GM19395 (cell line): Measurements from ENCODE around the gene CRYGS.

Experiments
- ATAC-seq: cut with Tn5 transposase; IDR thresholded peaks from one replicate; pipeline ENCODE4 v1.9.1; 2021; ENCODE audit warnings: mild to moderate bottlenecking, moderate library complexity; ENCODE audit not compliant: unreplicated experiment

CRYGS gene

DNA sequence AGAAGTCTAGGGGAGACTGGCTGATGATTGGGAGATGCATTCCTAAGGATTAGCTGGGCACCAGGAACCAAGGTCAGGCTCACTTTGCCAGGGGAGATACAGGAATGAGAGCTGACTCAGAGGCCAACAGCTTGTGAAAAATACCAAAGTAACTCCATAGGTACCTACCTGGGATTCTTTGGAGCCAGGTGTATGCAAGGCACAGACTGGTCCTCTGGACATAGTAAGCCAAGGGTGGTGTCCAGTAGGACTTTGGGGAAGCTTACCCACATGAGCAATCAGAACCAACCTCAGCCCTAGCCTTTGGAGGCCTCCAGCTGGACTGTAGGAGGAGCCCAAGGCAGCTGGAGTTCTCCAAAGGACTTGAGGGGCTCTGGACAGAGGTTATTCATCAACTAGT lies 47.5 kb downstream of the CRYGS start:
- no peak for ATAC-seq

DNA sequence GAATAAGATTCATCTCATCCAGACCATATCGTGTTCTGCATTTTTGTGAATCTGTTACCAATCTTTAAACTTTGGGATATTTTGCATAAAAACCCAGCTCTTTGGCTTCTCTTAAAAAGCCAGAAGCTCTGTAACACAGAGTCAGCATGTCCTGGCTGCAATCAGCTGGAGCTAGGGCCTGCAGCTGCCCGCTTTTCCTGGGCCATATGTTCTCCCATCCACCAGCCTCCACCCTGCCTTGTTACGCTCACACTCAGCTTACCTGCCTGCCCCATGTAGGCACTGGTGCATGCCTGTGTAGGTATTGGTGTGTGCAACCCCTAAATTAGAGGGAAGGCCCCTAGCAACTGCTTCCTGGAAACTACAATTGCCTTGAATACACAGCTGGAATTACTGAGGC lies 48.2 kb downstream of the CRYGS start:
- no peak for ATAC-seq

DNA sequence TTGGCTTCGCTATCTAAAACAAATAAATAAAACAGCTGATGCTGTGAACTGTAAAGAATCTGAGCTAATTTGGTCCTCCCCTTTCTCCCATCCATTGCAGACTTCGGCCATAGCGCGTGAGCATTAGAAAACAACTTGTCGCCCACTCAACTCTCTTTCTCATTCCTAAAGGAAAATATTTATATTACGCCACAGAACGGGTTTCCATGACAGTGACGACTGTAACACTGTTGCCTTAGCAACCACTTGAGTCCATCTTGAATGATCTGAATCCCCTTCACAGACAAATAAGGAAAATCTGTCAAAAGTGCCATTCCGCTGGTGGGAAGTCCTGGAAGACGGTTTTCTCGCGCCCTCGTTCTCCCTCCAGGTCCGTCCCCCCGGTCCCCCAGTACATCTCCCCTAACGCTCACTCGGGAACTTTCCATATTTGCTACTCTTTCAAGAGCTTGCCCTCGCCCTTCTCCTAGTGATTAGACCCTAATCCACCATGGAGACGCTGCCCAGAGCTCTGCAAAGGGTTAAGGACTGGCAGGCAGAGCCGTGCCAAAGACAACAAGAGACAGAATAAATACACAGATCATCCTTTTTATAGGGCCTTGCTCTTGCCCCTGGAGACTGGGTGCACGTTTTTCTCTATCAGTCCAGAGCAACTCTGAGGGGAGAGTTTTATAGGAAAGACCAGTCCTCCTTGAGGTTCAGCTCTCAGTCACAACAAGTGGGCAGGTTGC lies 50.5 kb downstream of the CRYGS start:
- ATAC-seq, result no peak

DNA sequence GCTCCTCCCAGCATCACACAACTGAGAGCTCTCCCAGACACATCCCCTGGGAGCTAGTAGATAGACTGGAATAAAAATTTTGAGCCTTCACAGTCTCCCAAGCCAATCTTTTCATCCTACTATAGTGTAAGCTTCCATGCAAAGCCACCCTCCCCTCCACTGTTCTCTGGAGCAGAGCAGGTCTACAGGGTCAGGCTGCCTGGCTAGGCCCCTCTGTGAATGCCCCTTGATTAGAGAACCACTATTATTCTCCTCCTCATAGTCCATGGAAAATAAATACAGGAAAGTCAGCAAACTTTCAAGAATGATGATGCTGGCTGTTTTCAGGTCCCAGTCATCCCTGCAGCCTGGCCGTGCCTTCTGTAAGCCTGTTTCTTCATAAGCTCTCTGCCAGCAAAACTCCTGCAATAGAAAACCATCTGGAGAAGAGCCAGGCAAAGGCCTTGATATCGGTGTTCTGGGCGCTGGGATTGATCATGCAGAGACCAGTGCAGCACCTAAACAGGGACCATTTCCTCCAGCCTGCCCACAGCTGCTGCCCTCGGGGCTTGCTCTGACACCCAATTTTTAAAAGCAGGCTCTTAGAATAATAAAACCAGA lies 51.7 kb downstream of the CRYGS start:
- no peak for ATAC-seq

DNA sequence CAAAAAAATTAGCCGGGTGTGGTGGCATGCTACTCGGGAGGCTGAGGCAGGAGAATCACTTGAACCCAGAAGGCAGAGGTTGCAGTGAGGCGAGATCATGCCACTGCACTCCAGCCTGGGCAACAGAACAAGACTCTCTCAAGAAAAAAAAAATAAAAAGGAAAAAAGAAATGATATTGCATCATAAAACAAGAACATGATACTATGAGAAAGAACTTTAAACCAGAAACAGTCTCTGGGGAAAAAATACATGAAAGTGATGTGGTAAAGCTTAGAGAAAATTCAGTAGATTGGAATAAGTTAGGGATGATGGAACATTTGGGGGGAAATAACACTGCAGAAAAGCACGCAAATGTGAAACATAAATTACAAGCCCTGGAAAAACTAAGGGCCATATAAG lies 54.7 kb downstream of the CRYGS start:
- ATAC-seq, result no peak
